RWPE1 (cell line): ENCODE results near the gene MXRA8.

ENCODE experiments used
- CTCF ChIA-PET: fragments of 350-600 bp; sonication (Branson Sonifier 250); formaldehyde crosslinking; extraction: SDS; loops from one replicate; lab custom pipeline; 2021; lab: Yijun Ruan, JAX
- POLR2A ChIA-PET: fragments of 400-600 bp; formaldehyde crosslinking; extraction: SDS; loops from one replicate; lab custom pipeline; 2020; ENCODE audit warnings: antibody characterized with exemption; ENCODE audit not compliant: low non-redundant PET; lab: Yijun Ruan, JAX
- DNase-seq: peaks from one replicate; pipeline ENCODE4 v3.0.0; 2012; ENCODE audit warnings: low spot score
- H3K27ac ChIP-seq: fragments of 450-650 bp; 2 replicates; pipeline ENCODE4 v1.5.1; 2017
- CTCF ChIP-seq: fragments of 450-650 bp; conservative IDR thresholded peaks from 2 replicates; pipeline ENCODE4 v1.5.1; 2017; ENCODE audit warnings: low read depth, mild to moderate bottlenecking

The MXRA8 gene

DNA sequence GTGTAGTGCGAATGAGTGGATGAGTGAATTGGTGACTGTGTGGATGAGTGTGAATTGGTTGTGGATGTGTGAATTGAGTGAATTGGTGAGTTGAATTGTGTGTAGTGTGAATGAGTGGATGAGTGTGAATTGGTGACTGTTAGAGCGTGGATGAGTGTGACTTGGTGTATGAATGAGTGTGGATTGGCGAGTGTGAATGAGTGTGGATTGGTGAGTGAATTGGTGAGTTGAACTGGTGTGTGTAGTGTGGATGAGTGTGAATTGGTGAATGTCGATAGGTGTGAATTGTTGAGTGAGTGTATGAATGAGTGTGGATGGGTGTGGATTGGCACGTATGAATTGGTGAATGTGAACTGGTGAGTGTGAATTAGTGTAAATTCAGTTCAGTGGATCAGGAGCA lies 9.0 kb upstream of the MXRA8 start:
- POLR2A ChIA-PET, result no interaction called here
- TF ChIP-seq CTCF, result no peak
- no peak for DNase-seq
- no peak overlapping the region for H3K27ac ChIP-seq
- CTCF ChIA-PET, result no interaction called here

GRCh38 chr1:1366699-1367066 lies 8.3 kb upstream of the MXRA8 start:
- ChIA-PET POLR2A (no interaction called here), CTCF (no interaction called here)
- TF ChIP-seq CTCF, result no peak
- DNase-seq, result no peak
- no peak overlapping the region for H3K27ac ChIP-seq

DNA sequence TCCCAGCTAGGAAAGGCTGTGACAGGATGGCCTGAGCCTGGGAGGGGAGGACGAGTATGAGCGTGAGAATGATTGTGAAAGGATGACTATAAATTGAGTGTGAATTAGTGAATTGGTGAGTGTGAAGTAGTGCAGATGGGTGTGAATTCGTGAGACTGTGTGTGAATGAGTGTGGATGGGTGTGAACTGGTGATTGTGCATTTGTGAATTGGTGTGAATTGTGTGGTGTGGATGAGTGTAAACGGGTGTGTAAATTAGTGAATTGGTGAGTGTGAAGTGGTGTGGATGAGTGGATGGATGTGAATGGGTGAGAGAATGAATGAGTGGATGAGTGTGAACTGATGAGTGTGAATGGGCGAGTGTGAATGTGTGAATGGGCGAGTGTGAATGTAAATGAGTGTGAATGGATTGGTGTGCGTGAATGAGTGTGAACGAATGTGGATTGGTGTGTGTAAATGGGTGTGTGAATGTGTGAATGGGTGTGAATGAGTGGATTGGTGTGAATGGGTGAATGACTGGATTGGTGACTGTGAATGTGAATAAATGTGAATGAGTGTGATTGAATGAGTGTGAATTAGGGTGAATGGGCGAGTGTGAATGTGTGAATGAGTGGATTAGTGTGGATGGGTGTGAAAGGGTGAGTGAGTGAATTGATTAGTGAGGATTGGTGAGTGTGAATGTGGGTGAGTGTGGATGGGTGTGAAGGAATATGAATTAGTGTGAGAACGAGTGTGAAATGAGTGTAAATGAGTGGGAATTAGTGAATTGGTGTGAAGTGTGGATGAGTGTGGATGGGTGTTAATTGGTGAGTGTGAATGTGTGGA lies 7.7 kb upstream of the MXRA8 start:
- TF ChIP-seq CTCF, result no peak
- no peak overlapping the region for H3K27ac ChIP-seq
- ChIA-PET CTCF (no interaction called here), POLR2A (no interaction called here)
- no peak for DNase-seq

DNA sequence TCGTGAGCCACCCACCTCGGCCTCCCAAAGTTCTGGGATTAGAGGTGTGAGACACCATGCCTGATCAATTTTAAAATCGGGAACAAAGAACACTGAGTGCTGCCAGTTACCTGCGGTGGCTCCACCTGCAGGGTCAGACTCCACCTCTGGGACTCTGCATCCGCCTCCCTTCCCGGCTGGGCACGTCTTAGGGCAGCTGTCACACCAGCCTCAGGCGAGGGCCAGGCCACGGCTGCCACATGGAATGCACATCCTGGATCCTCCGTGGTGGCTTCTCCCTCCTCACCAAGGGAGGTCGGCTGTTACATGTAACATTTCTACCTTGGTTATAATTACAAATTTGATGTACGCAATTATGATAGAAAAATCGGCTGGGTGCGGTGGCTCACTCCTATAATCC lies 5.9 kb upstream of the MXRA8 start:
- CTCF ChIA-PET, result no interaction called here
- no peak overlapping the region for H3K27ac ChIP-seq
- no peak for TF ChIP-seq CTCF
- POLR2A ChIA-PET, result no interaction called here
- DNase-seq, result no peak

GRCh38 chr1:1361982-1362423 lies 3.6 kb upstream of the MXRA8 start:
- DNase-seq, result no peak
- no peak for TF ChIP-seq CTCF
- ChIA-PET CTCF (no interaction called here), POLR2A (no interaction called here)
- H3K27ac ChIP-seq, result no peak overlapping the region

GRCh38 chr1:1361233-1361981 lies 3.1 kb upstream of the MXRA8 start:
- no peak for TF ChIP-seq CTCF
- no peak for DNase-seq
- ChIA-PET CTCF (no interaction called here), POLR2A (no interaction called here)
- H3K27ac ChIP-seq, result peak overlapping the region; percentile 54; the same call in 1 of the 2 replicates
